Stimulated activated CD8-positive, alpha-beta memory T cell treated with anti-CD3 and anti-CD28 coated beads, Interleukin-4, amount 100 ng/mL, for 1 hour (primary cell): ENCODE data around the gene NCDN.

Experiments
- DNase-seq, 2 donors: peaks; one replicate each; pipeline ENCODE4 v3.0.0-alpha.2; 2020; ENCODE audit warnings: low read depth in 2 of 2, low spot score in 1 of 2

Gene NCDN

GRCh38 chr1:35557611-35558373, at the start of gene NCDN:
Gene NCDN, plus strand, starts transcription at chr1:35557799. Its CDS starts 392 bp downstream, at chr1:35558191.
- DNase-seq, result peak; percentile 86 to 89

DNA sequence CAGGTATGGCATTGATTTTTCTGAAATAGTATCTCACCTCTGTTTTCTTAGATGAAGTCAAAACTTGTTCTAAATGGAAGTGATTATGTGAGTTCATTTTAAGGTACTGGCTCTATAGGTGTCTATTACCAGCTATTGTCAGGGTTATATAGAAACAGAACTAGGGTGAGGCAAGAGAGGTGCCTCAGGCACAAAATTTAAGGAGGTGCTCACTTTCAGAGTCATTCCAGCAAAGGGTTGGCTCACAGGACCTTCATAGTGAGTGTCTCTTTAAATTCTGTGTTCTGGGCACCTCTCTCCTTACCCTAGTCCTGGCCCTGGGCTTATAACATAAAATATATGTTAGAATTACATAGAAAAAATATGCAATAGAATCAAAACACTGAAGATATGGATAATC, 49.7 kb upstream of the NCDN start:
- no peak for DNase-seq

- DNase-seq, result no peak
These were observed 48.0 kb upstream of the NCDN start for GRCh38 chr1:35509558-35509957.

GRCh38 chr1:35511305-35511704, 46.3 kb upstream of the NCDN start:
- DNase-seq, result no peak

DNA sequence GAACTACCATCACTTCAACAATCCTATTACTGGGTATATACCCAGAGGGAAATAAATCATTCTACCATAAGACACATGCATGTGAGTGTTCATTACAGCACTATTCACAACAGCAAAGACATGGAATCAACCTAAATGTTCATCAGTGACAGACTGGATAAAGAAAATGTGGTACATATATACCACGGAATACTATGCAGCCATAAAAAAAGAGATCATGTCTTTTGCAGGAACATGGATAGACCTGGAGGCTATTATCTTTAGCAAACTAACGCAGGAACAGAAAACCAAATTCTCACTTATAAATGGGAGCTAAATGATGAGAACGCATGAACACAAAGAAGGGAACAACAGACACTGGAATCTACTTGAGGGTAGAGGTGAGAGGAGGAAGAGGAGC, 39.4 kb upstream of the NCDN start:
- DNase-seq, result no peak

GRCh38 chr1:35519432-35519831, 38.2 kb upstream of the NCDN start:
- no peak for DNase-seq

DNA sequence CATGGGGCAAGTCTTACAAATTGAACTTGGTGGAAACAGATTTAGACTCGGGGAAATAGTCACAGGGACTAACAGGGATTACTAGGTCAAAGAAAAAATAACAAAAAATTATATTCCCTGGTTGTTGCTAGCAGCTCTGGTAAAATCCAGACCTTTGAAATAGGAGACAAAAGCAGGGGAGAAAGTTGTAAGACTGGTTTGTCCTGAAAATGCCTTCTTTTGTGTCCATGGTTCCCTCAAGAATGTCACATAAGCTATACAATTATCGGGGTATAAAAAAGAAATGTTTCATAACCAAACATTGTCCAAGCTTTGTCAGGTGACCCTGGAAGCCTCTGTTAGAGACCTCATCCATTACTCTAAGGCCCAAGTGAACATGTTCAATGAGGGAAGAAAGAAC, 33.5 kb upstream of the NCDN start:
- DNase-seq, result no peak

GRCh38 chr1:35530168-35530567, 27.4 kb upstream of the NCDN start:
- DNase-seq, result no peak

GRCh38 chr1:35530946-35531345, 26.7 kb upstream of the NCDN start:
- DNase-seq, result no peak

- no peak for DNase-seq
These were observed 26.2 kb upstream of the NCDN start for GRCh38 chr1:35531368-35531767.

- no peak for DNase-seq
These were observed 24.9 kb upstream of the NCDN start for GRCh38 chr1:35532497-35533223.

- DNase-seq, result no peak
These were observed 24.0 kb upstream of the NCDN start for GRCh38 chr1:35533586-35533985.

DNA sequence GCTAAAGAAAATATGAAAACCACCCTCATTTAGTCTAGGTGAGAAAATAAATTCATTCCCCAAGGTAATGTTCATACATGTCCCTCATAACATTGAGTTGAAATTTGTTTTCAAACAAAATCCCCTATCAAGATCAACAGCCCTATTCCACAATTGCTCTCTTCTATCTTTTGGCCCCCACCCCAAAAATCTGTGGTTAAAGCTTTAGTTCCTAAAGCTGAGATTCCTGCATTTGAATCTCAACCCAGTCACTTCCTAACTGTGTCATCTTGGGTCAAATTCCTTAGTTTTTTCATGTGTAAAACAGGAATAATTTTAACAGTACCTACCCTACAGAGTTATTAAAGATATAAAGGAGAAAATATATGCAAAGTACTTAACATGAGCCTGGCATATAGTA, 22.4 kb upstream of the NCDN start:
- DNase-seq, result no peak

DNA sequence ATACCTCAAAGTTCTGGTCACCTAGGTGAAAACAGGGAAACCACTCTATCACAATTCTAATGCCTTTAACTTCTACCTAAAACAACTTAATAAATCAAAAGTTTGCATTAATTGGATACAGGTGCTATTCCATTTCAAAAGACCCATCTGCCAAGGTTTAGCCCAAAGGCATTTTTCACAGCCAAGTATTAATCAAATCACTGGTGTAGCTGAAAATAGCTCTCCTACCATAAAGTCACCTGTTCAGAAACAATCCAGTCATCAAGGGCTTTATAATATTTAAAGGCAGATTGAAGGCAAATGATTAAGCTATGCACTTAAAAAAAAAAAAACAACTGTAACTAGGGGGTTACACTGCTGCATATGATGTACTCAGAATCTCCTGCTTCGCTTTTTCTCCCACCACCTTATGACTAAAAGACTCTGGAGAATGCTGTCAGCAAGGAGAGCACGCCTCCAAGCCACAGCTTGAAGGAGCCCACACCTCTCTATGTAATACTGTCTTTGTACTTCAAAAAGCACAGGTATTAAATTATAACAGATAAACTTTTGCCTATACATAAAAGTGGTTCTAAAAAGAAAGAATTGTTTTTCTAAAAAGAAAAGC, 20.9 kb upstream of the NCDN start:
- DNase-seq, result no peak

DNA sequence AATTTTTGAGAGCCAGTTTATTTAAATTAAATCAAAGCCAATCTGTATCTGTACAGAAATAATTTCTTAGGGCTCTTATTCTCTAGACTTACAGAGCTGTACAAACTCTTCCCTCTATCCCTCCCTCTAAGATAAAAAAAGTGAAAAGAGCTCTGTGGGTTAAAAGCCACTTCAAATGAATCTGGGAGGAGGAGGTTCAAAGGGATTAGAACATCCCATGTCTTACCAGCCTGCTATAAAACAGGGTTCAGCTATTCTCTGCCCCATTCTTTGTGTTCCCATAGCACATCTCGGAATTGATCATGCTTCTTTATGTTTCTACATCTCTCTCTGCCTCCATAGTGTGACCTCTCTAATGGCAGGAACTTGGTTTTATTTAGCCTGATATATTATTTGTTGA, 19.8 kb upstream of the NCDN start:
- DNase-seq, result no peak

DNA sequence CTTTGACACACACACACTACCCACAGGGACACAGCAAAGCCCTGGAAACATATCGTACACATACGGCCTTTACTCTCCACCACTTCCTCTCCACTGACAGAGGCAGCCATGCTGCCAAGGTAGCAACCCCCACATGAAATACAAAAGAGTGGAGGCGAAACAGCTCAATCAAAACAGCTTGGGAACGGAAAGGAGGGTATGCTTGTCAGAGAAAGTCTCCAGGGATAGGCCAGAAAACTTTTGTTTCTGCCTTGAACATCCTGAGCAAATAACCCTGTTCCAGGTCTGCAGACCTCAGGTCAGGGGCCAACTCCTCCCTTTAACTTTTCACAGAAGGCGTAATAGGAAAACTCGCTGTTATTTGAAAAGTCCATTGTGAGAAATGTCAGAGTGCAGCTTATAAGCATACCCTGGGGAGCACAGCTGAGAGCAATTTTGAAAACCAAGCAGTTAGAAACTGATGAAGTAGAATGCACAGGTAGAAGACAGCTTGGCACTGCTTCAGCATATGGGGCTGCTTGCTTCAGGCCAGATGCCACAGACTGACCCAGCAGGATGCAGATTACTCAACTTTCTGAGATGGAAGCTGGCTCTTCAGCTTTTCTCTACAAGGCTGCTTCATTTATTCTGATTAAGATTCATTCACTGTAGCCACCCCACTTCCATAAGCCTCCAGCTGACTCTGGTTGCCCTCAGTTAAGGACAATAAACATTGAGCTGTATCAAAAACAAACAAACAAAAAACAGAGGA, 18.4 kb upstream of the NCDN start:
- DNase-seq, result no peak

GRCh38 chr1:35539824-35540261, 17.8 kb upstream of the NCDN start:
- DNase-seq, result no peak

GRCh38 chr1:35544976-35545375, 12.6 kb upstream of the NCDN start:
- DNase-seq, result no peak

GRCh38 chr1:35546614-35547013, 11.0 kb upstream of the NCDN start:
- DNase-seq, result no peak

DNA sequence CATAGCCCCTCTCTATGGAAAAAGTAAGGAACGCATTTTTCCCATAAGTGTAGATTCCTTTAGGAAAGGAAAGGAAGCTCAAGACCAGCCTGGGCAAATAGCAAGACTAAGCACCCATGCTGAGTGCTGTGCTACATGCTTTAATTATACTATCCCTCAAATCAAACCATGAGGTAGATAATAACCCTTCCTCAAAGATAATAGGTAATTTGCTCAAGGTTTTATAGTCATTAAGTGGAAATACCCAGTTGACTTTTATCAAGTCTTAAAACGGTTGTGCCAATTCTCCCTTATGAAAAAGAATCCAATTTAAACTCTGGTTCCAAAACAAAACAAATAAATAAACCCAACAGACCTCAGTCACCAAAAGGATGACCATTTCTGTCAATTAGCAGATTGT, 3.7 kb upstream of the NCDN start:
- no peak for DNase-seq
